Right ventricle myocardium inferior (tissue), 1 donor: Measurements from ENCODE around the gene CD74. TPM values are rescaled to one million over a fixed set of nuclear protein-coding genes. Genes with fewer than 3 reads are reported as not detected.

Experiments
- ATAC-seq: fragments of 200-7000 bp; cut with Tn5 transposase; one replicate; pipeline ENCODE4 v1.9.1; 2020; ENCODE audit warnings: mild to moderate bottlenecking, moderate library complexity
- DNase-seq: peaks from one replicate; pipeline ENCODE4 v3.0.0; 2021; ENCODE audit errors: missing footprints
- intact Hi-C: fragments of 100-400 bp; cut with DNase I; formaldehyde crosslinking; loops from one replicate; pipeline ENCODE4 v1.11.0; 2022
- total RNA-seq: library from RNA; stranded (reverse); fragmentation: NEBNext Ultra II Directional; extraction: Animal tissue kit (Norgen Biotek cat#: 25700); gene quantifications from one replicate; pipeline ENCODE4 v1.2.1, GENCODE V29; 2021
- donor health status: DM: no; HTN: yes; CAD: no; lungs with severe emphysema.

The CD74 gene
- total RNA-seq, 1 donor from 2014 or later = 327 TPM

GRCh38 chr5:150391064-150391834, 21.5 kb downstream of the CD74 start:
- intact Hi-C loops = no loop called here
- ATAC-seq = no peak
- DNase-seq = no peak

GRCh38 chr5:150389531-150390266, 23.0 kb downstream of the CD74 start:
- intact Hi-C loops = no loop called here
- peak; percentile 25 for DNase-seq
- ATAC-seq = no peak

GRCh38 chr5:150386024-150386855, 26.5 kb downstream of the CD74 start:
- DNase-seq = no peak
- intact Hi-C loops = no loop called here
- no peak for ATAC-seq

- intact Hi-C loops = no loop called here
- DNase-seq (peak; percentile 32), ATAC-seq (no peak)
These were observed 28.0 kb downstream of the CD74 start for GRCh38 chr5:150384701-150385100.

GRCh38 chr5:150377964-150378694, 34.6 kb downstream of the CD74 start:
- intact Hi-C loops = no loop called here
- no peak for ATAC-seq

GRCh38 chr5:150376799-150377771, 35.6 kb downstream of the CD74 start:
- ATAC-seq = no peak
- peak; percentile 63 for DNase-seq
- intact Hi-C loops = no loop called here

More at GRCh38 chr5:150377964-150378694, 34.6 kb downstream of the CD74 start:
- no peak for DNase-seq

GRCh38 chr5:150374651-150375050, 38.1 kb downstream of the CD74 start:
- peak; percentile 59 for DNase-seq
- intact Hi-C loops = no loop called here
- ATAC-seq = no peak

GRCh38 chr5:150372639-150373038, 40.1 kb downstream of the CD74 start:
- DNase-seq (peak; percentile 40), ATAC-seq (no peak)
- intact Hi-C loops = no loop called here

GRCh38 chr5:150368526-150368925, 44.2 kb downstream of the CD74 start:
- intact Hi-C loops = no loop called here
- ATAC-seq (no peak), DNase-seq (no peak)

GRCh38 chr5:150364004-150364403, 48.7 kb downstream of the CD74 start:
- intact Hi-C loops = no loop called here
- no peak for ATAC-seq
- DNase-seq = no peak

GRCh38 chr5:150363185-150363584, 49.5 kb downstream of the CD74 start:
- intact Hi-C loops = no loop called here
- DNase-seq = no peak
- ATAC-seq = no peak

- intact Hi-C loops = no loop called here
- ATAC-seq = no peak
- DNase-seq = no peak
These were observed 51.4 kb downstream of the CD74 start for GRCh38 chr5:150361301-150361700.

- no peak for ATAC-seq
- intact Hi-C loops = loop anchor here (5.0 kb wide), 2 partner anchors 79 to 101 kb away; no protein-coding TSS in a partner anchor
- DNase-seq = no peak
These were observed 54.2 kb downstream of the CD74 start for GRCh38 chr5:150358261-150359095.

- ATAC-seq (peak; percentile 99), DNase-seq (peak; percentile 99)
- intact Hi-C loops = loop anchor here (5.0 kb wide), 2 partner anchors 80 to 100 kb away; no protein-coding TSS in a partner anchor
These were observed 55.1 kb downstream of the CD74 start, which contains the start of gene TCOF1 for GRCh38 chr5:150357326-150358260. Gene TCOF1 (plus strand): TSS chr5:150357697. CDS start chr5:150357747, 50 bp downstream.

- no peak for ATAC-seq
- DNase-seq = no peak
- intact Hi-C loops = loop anchor here (5.0 kb wide), 2 partner anchors 81 to 99 kb away; no protein-coding TSS in a partner anchor
These were observed 56.0 kb downstream of the CD74 start for GRCh38 chr5:150356575-150357294.
